GM18511 (cell line): ENCODE results near the gene RUVBL1.

Experiments used
- ATAC-seq: cut with Tn5 transposase; IDR thresholded peaks from one replicate; pipeline ENCODE4 v1.9.1; 2021; ENCODE audit warnings: mild to moderate bottlenecking, moderate library complexity; ENCODE audit not compliant: unreplicated experiment

RUVBL1 gene

GRCh38 chr3:128070898-128071591, 52.6 kb downstream of the RUVBL1 start:
- no peak for ATAC-seq

- no peak for ATAC-seq
Observed at GRCh38 chr3:128069271-128069670, 54.3 kb downstream of the RUVBL1 start.

- ATAC-seq: no peak
Observed at GRCh38 chr3:128068156-128068620, 55.4 kb downstream of the RUVBL1 start.

- no peak for ATAC-seq
Observed at GRCh38 chr3:128067489-128067888, 56.1 kb downstream of the RUVBL1 start.

- no peak for ATAC-seq
Observed at GRCh38 chr3:128066676-128067075, 56.9 kb downstream of the RUVBL1 start.

- ATAC-seq: no peak
Observed at GRCh38 chr3:128066114-128066513, 57.5 kb downstream of the RUVBL1 start.

GRCh38 chr3:128064962-128065361, 58.6 kb downstream of the RUVBL1 start:
- no peak for ATAC-seq

- no peak for ATAC-seq
Observed at GRCh38 chr3:128063865-128064264, 59.7 kb downstream of the RUVBL1 start.

GRCh38 chr3:128062033-128062745, 61.4 kb downstream of the RUVBL1 start:
- no peak for ATAC-seq

GRCh38 chr3:128060473-128061381, 62.9 kb downstream of the RUVBL1 start:
- ATAC-seq: no peak

GRCh38 chr3:128056258-128056657, 67.4 kb downstream of the RUVBL1 start:
- ATAC-seq: no peak

GRCh38 chr3:128054367-128054766, 69.2 kb downstream of the RUVBL1 start:
- ATAC-seq: no peak

GRCh38 chr3:128053614-128054013, 70.0 kb downstream of the RUVBL1 start:
- ATAC-seq: no peak

- no peak for ATAC-seq
Observed at GRCh38 chr3:128052595-128053351, 70.8 kb downstream of the RUVBL1 start.

GRCh38 chr3:128051837-128052594, 71.6 kb downstream of the RUVBL1 start, which contains the start of gene SEC61A1:
Gene SEC61A1, plus strand, starts transcription at chr3:128052437. Its CDS starts 116 bp downstream, at chr3:128052553.
- peak; percentile 93 for ATAC-seq

GRCh38 chr3:128051459-128051836, 72.2 kb downstream of the RUVBL1 start:
- ATAC-seq: no peak

- ATAC-seq: no peak
Observed at GRCh38 chr3:128050597-128050996, 73.0 kb downstream of the RUVBL1 start.

GRCh38 chr3:128041344-128041743, 82.3 kb downstream of the RUVBL1 start:
- ATAC-seq: no peak

- ATAC-seq: no peak
Observed at GRCh38 chr3:128040660-128041059, 83.0 kb downstream of the RUVBL1 start.

GRCh38 chr3:128040041-128040440, 83.6 kb downstream of the RUVBL1 start:
- no peak for ATAC-seq
